ENCODE data around the gene ADGRV1.

Gene ADGRV1

GRCh38 chr5:91074615-91075014 is 516.0 kb downstream of the ADGRV1 start:
- no peaks in the 10 kb centered on the region for H3K36me3 ChIP-seq (ENCODE audit: insufficient read depth, insufficient read length, low read length)
- no peak overlapping the region for H3K9ac ChIP-seq (ENCODE audit: insufficient read length, low read depth)
- H3K9me3 ChIP-seq (ENCODE audit: insufficient read depth, low read length): no peaks in the 10 kb centered on the region
- no peaks in the 10 kb centered on the region for H3K4me1 ChIP-seq (ENCODE audit: insufficient read depth, insufficient read length)
- H3K4me3 ChIP-seq (ENCODE audit: insufficient read length, low read depth): no peak overlapping the region
- no peaks in the 10 kb centered on the region for H3K27me3 ChIP-seq (ENCODE audit: insufficient read depth, insufficient read length)
- TF ChIP-seq ZNF274 (IDR thresholded peaks at IDR 0.05; ENCODE audit: low read depth, low read length) (no peak), YY1 (IDR thresholded peaks at IDR 0.05; ENCODE audit: insufficient read depth, insufficient read length) (no peak), SUZ12 (IDR thresholded peaks at IDR 0.05; ENCODE audit: extremely low read depth, insufficient read depth, insufficient read length) (no peak)
- no peak for DNase-seq (ENCODE audit: low read depth, low spot score)

DNA sequence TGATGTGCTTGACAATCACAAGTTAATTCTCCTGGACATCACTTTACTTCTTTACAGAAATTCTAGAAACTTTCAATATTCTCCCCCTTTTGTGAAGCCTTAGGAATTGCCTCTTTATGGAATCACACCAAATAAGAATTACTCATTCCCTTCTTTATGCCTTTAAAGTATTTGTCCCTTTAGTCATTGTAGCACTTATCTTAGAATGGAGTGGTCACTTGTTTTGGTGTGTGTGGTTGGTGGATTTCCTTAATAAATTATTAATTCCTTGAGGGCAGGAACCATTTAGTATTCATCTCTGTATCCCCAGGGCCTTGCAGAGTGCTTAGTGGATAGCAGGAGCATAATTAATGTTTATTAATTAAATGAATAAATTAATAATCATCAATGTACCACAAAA is 517.5 kb downstream of the ADGRV1 start:
- TF ChIP-seq ZNF274 (IDR thresholded peaks at IDR 0.05; ENCODE audit: low read depth, low read length) (no peak), SUZ12 (IDR thresholded peaks at IDR 0.05; ENCODE audit: extremely low read depth, insufficient read depth, insufficient read length) (no peak), YY1 (IDR thresholded peaks at IDR 0.05; ENCODE audit: insufficient read depth, insufficient read length) (no peak)
- Histone ChIP-seq H3K9me3 (ENCODE audit: insufficient read depth, low read length) (no peaks in the 10 kb centered on the region), H3K4me3 (ENCODE audit: insufficient read length, low read depth) (no peak overlapping the region), H3K27me3 (ENCODE audit: insufficient read depth, insufficient read length) (no peaks in the 10 kb centered on the region), H3K36me3 (ENCODE audit: insufficient read depth, insufficient read length, low read length) (no peaks in the 10 kb centered on the region), H3K9ac (ENCODE audit: insufficient read length, low read depth) (no peak overlapping the region), H3K4me1 (ENCODE audit: insufficient read depth, insufficient read length) (no peaks in the 10 kb centered on the region)
- no peak for DNase-seq (ENCODE audit: low read depth, low spot score)

DNA sequence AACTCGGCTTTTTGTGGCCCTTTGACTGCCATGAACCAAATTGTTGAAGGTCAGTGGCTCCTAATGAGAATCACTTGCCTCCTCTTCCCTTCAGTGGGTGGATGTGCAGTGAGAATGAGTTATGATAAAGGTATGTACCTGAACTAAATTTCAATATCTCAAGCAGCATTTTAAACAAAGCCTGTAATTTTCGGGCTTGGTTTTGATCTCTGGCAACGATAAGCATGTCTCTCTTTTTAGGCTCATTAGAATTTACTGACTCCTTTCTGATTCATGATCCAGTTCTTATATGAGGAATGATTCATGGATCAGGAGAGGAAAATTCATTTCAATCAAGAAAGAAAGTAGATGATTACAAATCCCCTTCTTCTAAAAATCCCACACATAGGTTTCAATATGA is 519.0 kb downstream of the ADGRV1 start:
- H3K4me3 ChIP-seq (ENCODE audit: insufficient read length, low read depth): no peak overlapping the region
- no peak for TF ChIP-seq ZNF274 (IDR thresholded peaks at IDR 0.05; ENCODE audit: low read depth, low read length)
- no peak for TF ChIP-seq YY1 (IDR thresholded peaks at IDR 0.05; ENCODE audit: insufficient read depth, insufficient read length)
- no peak for TF ChIP-seq SUZ12 (IDR thresholded peaks at IDR 0.05; ENCODE audit: extremely low read depth, insufficient read depth, insufficient read length)
- H3K27me3 ChIP-seq (ENCODE audit: insufficient read depth, insufficient read length): no peaks in the 10 kb centered on the region
- H3K9ac ChIP-seq (ENCODE audit: insufficient read length, low read depth): no peak overlapping the region
- no peak for DNase-seq (ENCODE audit: low read depth, low spot score)
- H3K4me1 ChIP-seq (ENCODE audit: insufficient read depth, insufficient read length): no peaks in the 10 kb centered on the region
- no peaks in the 10 kb centered on the region for H3K36me3 ChIP-seq (ENCODE audit: insufficient read depth, insufficient read length, low read length)
- H3K9me3 ChIP-seq (ENCODE audit: insufficient read depth, low read length): no peaks in the 10 kb centered on the region

- TF ChIP-seq YY1 (IDR thresholded peaks at IDR 0.05; ENCODE audit: insufficient read depth, insufficient read length) (no peak), SUZ12 (IDR thresholded peaks at IDR 0.05; ENCODE audit: extremely low read depth, insufficient read depth, insufficient read length) (no peak), ZNF274 (IDR thresholded peaks at IDR 0.05; ENCODE audit: low read depth, low read length) (no peak)
- H3K9ac ChIP-seq (ENCODE audit: insufficient read length, low read depth): no peak overlapping the region
- no peaks in the 10 kb centered on the region for H3K27me3 ChIP-seq (ENCODE audit: insufficient read depth, insufficient read length)
- no peak overlapping the region for H3K4me3 ChIP-seq (ENCODE audit: insufficient read length, low read depth)
- no peaks in the 10 kb centered on the region for H3K36me3 ChIP-seq (ENCODE audit: insufficient read depth, insufficient read length, low read length)
- no peak for DNase-seq (ENCODE audit: low read depth, low spot score)
- H3K4me1 ChIP-seq (ENCODE audit: insufficient read depth, insufficient read length): no peaks in the 10 kb centered on the region
- H3K9me3 ChIP-seq (ENCODE audit: insufficient read depth, low read length): no peaks in the 10 kb centered on the region
These were observed 520.4 kb downstream of the ADGRV1 start for GRCh38 chr5:91079037-91079436.

DNA sequence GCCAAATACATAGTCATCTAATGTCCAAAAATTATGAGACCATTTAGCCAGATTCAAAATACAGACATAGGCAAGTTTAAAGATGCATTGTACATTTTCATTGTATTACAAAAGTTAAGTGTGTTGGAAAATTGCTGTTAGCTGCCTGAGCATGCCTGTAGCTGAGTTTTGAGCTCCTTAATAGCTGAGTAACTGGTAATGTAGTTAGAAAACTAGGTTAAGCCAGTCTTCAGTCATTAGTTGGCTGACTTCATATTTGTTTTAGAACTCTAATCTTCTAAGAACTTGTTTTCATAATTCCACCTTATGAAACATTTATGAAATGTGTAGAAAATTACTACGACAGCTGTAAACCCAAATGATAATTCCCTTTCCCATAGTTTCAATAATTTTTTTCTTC is 531.2 kb downstream of the ADGRV1 start:
- Histone ChIP-seq H3K36me3 (ENCODE audit: insufficient read depth, insufficient read length, low read length) (no peaks in the 10 kb centered on the region), H3K9me3 (ENCODE audit: insufficient read depth, low read length) (no peaks in the 10 kb centered on the region)

GRCh38 chr5:91090995-91091394 is 532.4 kb downstream of the ADGRV1 start:
- no peaks in the 10 kb centered on the region for H3K4me1 ChIP-seq (ENCODE audit: insufficient read depth, insufficient read length)
- no peak overlapping the region for H3K4me3 ChIP-seq (ENCODE audit: insufficient read length, low read depth)
- H3K27me3 ChIP-seq (ENCODE audit: insufficient read depth, insufficient read length): no peaks in the 10 kb centered on the region
- H3K9ac ChIP-seq (ENCODE audit: insufficient read length, low read depth): no peak overlapping the region
- no peaks in the 10 kb centered on the region for H3K9me3 ChIP-seq (ENCODE audit: insufficient read depth, low read length)
- DNase-seq (ENCODE audit: low read depth, low spot score): no peak
- TF ChIP-seq SUZ12 (IDR thresholded peaks at IDR 0.05; ENCODE audit: extremely low read depth, insufficient read depth, insufficient read length) (no peak), YY1 (IDR thresholded peaks at IDR 0.05; ENCODE audit: insufficient read depth, insufficient read length) (no peak), ZNF274 (IDR thresholded peaks at IDR 0.05; ENCODE audit: low read depth, low read length) (no peak)
- no peaks in the 10 kb centered on the region for H3K36me3 ChIP-seq (ENCODE audit: insufficient read depth, insufficient read length, low read length)

More for the DNA sequence above, 531.2 kb downstream of the ADGRV1 start:
- Histone ChIP-seq H3K4me1 (ENCODE audit: insufficient read depth, insufficient read length) (no peaks in the 10 kb centered on the region), H3K27me3 (ENCODE audit: insufficient read depth, insufficient read length) (no peaks in the 10 kb centered on the region), H3K9ac (ENCODE audit: insufficient read length, low read depth) (no peak overlapping the region), H3K4me3 (ENCODE audit: insufficient read length, low read depth) (no peak overlapping the region)
- DNase-seq (ENCODE audit: low read depth, low spot score): no peak
- TF ChIP-seq SUZ12 (IDR thresholded peaks at IDR 0.05; ENCODE audit: extremely low read depth, insufficient read depth, insufficient read length) (no peak), ZNF274 (IDR thresholded peaks at IDR 0.05; ENCODE audit: low read depth, low read length) (no peak), YY1 (IDR thresholded peaks at IDR 0.05; ENCODE audit: insufficient read depth, insufficient read length) (no peak)

GRCh38 chr5:91091471-91092234 is 533.1 kb downstream of the ADGRV1 start:
- no peak for TF ChIP-seq YY1 (IDR thresholded peaks at IDR 0.05; ENCODE audit: insufficient read depth, insufficient read length)
- no peak for TF ChIP-seq ZNF274 (IDR thresholded peaks at IDR 0.05; ENCODE audit: low read depth, low read length)
- no peak for TF ChIP-seq SUZ12 (IDR thresholded peaks at IDR 0.05; ENCODE audit: extremely low read depth, insufficient read depth, insufficient read length)
- H3K9ac ChIP-seq (ENCODE audit: insufficient read length, low read depth): no peak overlapping the region
- no peak overlapping the region for H3K4me3 ChIP-seq (ENCODE audit: insufficient read length, low read depth)

More at GRCh38 chr5:91091471-91092234, 533.1 kb downstream of the ADGRV1 start:
- no peak for DNase-seq (ENCODE audit: low read depth, low spot score)
- no peaks in the 10 kb centered on the region for H3K4me1 ChIP-seq (ENCODE audit: insufficient read depth, insufficient read length)
- no peaks in the 10 kb centered on the region for H3K9me3 ChIP-seq (ENCODE audit: insufficient read depth, low read length)
- no peaks in the 10 kb centered on the region for H3K36me3 ChIP-seq (ENCODE audit: insufficient read depth, insufficient read length, low read length)
- no peaks in the 10 kb centered on the region for H3K27me3 ChIP-seq (ENCODE audit: insufficient read depth, insufficient read length)
